Regular cardiac myocyte (primary cell): Measurements from ENCODE around the gene KIF21A. TPM values are rescaled to one million over a fixed set of nuclear protein-coding genes. Genes with fewer than 3 reads are reported as not detected.

Experiments used
- total RNA-seq: library from RNA; depleted of rRNA; stranded (reverse); fragments of >200 nt; gene quantifications from 2 replicates; pipeline ENCODE4 v1.2.3, GENCODE V29; 2014

KIF21A gene, protein sequence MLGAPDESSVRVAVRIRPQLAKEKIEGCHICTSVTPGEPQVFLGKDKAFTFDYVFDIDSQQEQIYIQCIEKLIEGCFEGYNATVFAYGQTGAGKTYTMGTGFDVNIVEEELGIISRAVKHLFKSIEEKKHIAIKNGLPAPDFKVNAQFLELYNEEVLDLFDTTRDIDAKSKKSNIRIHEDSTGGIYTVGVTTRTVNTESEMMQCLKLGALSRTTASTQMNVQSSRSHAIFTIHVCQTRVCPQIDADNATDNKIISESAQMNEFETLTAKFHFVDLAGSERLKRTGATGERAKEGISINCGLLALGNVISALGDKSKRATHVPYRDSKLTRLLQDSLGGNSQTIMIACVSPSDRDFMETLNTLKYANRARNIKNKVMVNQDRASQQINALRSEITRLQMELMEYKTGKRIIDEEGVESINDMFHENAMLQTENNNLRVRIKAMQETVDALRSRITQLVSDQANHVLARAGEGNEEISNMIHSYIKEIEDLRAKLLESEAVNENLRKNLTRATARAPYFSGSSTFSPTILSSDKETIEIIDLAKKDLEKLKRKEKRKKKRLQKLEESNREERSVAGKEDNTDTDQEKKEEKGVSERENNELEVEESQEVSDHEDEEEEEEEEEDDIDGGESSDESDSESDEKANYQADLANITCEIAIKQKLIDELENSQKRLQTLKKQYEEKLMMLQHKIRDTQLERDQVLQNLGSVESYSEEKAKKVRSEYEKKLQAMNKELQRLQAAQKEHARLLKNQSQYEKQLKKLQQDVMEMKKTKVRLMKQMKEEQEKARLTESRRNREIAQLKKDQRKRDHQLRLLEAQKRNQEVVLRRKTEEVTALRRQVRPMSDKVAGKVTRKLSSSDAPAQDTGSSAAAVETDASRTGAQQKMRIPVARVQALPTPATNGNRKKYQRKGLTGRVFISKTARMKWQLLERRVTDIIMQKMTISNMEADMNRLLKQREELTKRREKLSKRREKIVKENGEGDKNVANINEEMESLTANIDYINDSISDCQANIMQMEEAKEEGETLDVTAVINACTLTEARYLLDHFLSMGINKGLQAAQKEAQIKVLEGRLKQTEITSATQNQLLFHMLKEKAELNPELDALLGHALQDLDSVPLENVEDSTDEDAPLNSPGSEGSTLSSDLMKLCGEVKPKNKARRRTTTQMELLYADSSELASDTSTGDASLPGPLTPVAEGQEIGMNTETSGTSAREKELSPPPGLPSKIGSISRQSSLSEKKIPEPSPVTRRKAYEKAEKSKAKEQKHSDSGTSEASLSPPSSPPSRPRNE (N-terminal part only)
- total RNA-seq = 15.0 and 22.3 TPM in 2 replicates

DNA sequence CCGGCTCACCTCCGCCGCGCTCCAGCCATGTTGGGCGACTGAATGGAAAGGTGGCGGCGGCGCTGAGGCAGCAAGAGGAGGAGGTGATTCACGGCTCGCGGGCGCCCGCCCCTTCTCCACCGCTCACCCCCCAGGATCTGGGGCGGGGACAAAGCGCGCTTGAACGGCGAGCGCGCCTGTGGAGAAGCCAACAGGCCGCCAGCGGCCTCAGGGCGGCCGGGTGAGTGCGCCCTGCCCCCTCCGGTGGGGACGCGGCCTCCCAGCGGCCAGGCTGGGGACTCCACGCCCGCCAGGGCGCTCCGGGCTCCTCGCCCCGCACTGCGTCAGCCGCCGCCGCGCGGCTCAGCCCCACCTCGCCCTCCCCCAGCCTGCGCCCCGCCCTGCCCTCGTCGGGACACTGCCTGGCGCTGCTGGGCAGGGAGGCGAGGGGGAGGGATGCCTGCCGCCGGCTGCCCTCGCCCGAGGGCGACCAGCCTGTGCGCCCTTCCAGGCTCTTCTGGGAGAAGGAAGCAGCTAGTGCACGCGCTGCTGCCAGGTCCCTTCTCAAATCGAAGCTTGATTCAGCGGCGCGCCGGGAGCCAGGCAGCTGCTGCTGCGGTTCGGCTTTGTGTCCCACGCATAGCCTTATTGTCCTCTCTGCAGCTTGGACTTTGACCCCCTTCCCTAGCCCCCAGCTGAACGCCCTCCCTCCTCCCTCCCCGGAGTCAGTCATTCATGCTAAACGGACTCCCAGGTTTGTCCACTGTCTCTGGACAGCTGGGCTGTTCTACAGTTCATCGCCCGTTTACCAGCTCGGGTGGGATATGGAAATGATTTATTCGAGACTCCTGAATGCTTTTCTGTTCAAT, at the start of gene KIF21A:
Gene KIF21A, minus strand, starts transcription at position 40 of the 848 bp plus-strand sequence. CDS start 150 bp downstream, outside the sequence.

Other genes starting within 250 kb of the KIF21A start
- under 0.01 TPM in 2 replicates for gene ABCD2, start 176.7 kb upstream of the KIF21A start, total RNA-seq